Measurements from ENCODE around the gene FAM236A.
"Not testable (repeated sequence)": the region's sequence is repeated elsewhere in the genome, so short reads cannot be mapped to it uniquely, and the experiment has no call there.

DNA sequence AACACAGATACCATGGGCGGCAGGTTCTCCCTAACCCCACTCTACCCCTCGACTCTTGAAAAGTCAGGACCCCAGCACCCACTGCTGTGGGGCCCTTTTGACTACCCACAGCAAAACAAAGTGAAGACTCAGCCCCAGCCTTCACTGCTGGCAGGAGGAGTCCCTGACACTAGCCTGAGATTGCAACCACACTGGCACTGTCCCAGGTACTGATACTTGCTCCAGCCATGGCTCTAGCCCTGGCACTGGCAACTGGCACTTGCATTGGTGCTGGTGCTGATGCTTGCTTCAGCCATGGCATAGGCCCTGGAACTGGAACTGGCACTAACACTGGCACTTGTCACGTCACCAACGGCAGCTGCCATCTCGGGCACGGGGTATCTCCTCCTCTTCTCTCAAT is 4.3 kb downstream of the FAM236A start:
- TF ChIP-seq POLR2A (IDR thresholded peaks at IDR 0.05), result not testable (repeated sequence)
- TF ChIP-seq, protein P1, sequence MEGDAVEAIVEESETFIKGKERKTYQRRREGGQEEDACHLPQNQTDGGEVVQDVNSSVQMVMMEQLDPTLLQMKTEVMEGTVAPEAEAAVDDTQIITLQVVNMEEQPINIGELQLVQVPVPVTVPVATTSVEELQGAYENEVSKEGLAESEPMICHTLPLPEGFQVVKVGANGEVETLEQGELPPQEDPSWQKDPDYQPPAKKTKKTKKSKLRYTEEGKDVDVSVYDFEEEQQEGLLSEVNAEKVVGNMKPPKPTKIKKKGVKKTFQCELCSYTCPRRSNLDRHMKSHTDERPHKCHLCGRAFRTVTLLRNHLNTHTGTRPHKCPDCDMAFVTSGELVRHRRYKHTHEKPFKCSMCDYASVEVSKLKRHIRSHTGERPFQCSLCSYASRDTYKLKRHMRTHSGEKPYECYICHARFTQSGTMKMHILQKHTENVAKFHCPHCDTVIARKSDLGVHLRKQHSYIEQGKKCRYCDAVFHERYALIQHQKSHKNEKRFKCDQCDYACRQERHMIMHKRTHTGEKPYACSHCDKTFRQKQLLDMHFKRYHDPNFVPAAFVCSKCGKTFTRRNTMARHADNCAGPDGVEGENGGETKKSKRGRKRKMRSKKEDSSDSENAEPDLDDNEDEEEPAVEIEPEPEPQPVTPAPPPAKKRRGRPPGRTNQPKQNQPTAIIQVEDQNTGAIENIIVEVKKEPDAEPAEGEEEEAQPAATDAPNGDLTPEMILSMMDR (IDR thresholded peaks at IDR 0.05), result not testable (repeated sequence)
